HuH-7.5 (cell line): ENCODE results near the gene MITD1.
"Not testable (repeated sequence)": the region's sequence is repeated elsewhere in the genome, so short reads cannot be mapped to it uniquely, and the experiment has no call there.

Source experiments
- DNase-seq: peaks from one replicate; pipeline ENCODE4 v3.0.0; 2011; ENCODE audit warnings: low spot score

MITD1 gene

DNA sequence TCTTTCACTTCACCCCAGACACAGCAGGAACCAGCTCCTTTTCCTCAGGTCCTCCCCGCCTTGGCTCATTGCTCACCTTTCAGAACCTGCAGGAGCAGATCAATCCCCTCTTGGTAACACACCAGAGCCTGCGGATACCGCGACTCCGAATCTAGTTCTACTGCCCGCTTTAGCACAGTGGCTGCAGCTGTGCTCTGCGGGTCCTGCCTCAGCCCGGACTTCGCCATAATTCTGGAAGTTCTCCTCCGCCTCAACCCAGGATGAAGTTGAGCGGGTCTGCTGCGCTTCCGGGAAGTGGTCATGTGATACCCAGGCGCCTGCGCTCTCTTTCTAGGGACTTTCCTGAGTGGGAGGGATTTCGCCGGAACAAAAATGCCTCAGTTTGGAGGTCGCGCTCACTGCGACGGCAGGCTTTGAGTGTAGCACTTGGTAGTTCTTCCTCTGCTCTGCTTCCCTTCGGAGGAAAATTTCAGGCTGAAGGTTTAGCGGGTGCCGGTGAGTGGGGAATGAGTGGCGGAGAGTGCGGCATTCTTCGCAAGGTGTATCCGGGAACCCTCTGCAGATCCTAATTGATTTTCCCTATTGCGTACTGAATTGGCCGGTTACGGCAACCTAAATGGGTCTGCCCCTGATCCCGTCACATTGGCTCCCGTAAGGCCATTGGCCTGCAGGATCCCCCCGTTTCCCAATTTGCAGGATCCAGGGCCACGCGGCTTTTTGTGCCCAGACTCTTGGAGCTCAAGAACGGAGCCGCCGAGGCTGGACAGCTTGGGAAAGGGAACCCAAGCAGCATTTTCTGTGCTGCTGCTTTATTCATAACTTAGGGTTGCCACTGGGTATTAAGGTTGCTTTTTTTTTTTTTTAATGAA is at the start of gene MITD1, which contains the start of gene MRPL30:
Gene MITD1 (minus strand): TSS at position 304 of the 869 bp plus-strand sequence. CDS start 77 bp downstream, at position 227.
Gene MRPL30 (plus strand): TSS at position 430 of the 869 bp plus-strand sequence. CDS start 5,020 bp downstream, outside the sequence.
- peak; percentile 58 for DNase-seq

GRCh38 chr2:99217929-99218501 is 37.2 kb upstream of the MITD1 start:
- DNase-seq = no peak

GRCh38 chr2:99216096-99216495 is 35.2 kb upstream of the MITD1 start:
- DNase-seq = no peak

GRCh38 chr2:99205491-99205890 is 24.6 kb upstream of the MITD1 start:
- no peak for DNase-seq

DNA sequence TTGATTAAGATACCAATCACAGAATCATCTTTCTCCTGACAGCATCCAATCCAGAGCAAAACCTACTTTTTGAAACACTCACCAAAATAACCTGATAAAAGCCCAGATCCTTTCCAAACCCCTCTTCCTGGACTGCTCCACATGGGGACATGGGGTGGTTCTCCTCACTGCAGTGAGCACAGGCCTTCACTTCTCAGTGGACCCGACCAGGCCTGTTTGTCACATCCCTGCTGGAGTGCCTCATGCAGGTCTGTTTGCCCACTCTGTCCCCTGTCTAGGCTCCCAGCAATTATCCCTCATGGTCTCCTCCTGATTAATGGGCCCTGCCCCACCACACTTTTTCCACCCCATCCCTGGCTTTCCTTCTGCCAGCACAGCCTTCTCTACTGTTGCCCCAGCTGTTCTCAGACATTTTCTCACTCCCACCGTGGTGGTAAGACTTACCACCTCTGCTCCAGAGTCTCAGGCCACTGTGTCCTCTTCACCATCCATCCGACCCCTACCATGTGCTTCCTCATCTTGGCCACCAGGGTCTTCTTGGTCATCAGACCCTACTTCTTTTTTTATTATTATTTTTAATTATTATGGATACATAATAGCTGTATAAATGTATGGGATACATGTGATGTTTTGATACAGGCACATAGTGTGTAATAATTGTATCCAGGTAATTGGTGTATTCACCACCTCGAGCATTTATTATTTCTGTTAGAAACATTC is 21.3 kb upstream of the MITD1 start:
- no peak for DNase-seq

- DNase-seq = no peak
Observed at GRCh38 chr2:99200076-99200800, 19.4 kb upstream of the MITD1 start.

DNA sequence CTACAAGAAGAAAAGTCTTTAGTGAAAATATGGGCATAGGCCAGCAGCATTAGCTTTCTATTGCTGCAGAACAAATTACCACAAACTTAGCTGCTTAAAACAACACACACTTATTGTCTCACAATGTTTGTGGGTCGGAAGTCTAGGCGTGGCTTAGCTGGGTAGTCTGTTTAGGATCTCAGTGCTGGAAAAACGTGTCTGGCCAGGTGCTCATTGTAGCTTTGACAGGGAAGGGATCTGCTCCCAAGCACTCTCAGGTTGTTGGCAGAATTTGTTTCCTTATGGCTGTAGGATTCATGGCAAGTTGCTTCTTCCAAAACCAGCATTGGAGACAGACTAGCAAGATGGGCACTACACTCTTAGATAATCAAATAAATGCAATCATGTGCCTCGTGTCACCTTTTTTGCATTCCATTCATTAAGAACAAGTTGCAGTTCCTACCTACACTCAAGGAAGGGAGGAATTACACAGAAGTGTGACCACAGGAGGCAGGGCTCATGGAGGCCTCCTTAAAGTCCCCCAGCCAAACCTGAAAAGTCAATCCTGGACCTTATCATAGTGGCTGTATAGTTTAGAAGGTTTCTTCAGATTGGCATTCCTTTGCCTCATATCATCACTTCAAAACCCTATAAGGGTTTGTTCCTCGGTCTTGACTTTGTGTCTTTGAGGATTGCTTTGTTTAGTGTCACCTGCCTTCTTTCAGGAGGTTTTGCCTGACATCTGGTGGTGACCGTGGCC is 17.4 kb upstream of the MITD1 start:
- no peak for DNase-seq

GRCh38 chr2:99192364-99192763 is 11.5 kb upstream of the MITD1 start:
- DNase-seq = not testable (repeated sequence)

DNA sequence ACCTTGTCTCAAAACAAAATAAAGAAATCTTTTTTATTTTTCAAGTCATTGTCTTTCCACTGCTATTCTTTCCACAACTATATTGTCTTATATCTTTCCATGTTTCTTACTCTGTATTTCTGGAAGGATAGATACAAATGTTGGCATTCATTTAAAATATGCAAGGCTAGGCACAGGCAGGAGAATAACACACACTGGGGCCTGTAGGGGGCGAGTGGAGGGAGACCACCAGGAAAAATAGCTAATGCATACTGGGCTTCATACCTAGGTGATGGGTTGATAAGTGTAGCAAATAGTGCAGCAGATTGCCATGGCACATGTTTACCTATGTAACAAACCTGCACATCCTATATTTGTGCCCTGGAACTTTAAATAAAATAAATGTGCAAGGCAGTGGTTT is 9.7 kb upstream of the MITD1 start:
- DNase-seq = no peak

DNA sequence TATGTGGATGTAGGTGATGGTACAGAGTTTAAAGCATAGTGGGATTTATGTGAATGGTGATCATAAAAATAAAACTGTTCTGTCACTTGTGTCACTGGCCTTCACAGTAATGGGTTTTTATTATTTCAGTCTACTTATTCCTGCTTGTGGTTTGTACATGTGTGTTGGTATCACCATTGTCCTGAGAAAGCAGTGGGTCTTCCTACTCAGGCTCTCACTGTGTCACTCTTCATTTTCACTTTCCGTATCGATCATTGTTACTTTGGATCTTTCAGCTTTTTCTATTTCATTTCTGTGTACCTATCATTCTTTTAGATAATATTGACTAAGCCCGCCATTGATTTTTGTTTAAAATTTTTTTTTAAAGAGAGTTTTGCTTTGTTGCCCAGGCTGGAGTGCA is 7.5 kb upstream of the MITD1 start:
- DNase-seq = no peak

DNA sequence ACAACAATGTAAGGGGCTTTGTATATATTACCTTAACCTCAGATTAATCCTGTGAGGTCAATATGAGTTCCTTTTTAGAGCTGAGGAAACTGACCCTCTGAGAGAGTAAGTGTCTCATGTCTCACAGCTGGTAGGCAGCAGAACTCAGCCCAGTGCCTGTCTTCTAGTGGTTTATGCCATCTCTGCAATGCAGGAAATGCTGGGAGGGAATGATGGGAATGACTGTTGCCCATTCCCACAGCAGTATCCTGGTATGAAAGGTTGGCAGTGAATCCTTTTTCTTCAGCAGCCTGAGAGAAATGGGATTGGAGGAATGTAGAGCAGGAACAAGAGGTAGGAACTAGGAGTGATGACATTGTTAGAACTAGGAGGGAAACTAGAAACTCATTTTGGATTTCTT is 6.2 kb upstream of the MITD1 start:
- no peak for DNase-seq

DNA sequence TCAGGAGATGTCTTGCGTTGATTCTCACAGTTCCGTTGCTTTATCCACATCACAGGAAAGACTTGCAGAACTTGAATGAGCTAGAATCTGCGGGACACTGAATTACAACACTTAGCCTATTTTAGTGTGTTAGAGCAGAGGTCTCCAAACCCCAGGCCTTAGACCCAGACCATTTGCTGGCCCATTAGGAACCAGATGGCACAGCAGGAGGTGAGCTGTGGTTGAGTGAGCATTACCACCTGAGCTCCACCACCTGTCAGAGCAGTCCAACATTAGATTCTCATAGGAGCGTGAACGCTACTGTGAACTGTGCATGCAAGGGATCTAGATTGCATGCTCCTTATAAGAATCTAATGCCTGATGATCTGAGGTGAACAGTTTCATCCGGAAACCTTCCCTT is 4.0 kb upstream of the MITD1 start:
- no peak for DNase-seq

GRCh38 chr2:99183025-99183424 is 2.2 kb upstream of the MITD1 start:
- peak; percentile 22 for DNase-seq

DNA sequence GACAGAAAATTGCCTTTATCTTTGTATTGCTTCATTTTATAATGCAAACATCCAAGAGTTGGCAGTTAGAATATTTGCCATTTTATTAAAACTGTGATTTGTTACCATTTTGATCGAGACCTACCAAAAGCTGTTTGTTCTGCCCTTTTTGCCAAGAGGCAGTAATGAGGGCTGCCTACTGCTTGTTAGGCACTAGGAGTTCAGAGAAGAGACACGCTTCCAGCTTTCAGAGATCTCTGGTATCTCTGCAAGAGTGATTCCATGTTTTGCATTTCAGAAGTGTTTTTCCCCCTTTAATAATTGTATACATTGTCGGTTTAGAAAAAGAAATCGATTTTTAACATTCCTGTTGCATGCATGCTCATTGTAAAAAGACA is 754 bp upstream of the MITD1 start:
- no peak for DNase-seq

GRCh38 chr2:99171377-99172140 is 9.3 kb downstream of the MITD1 start:
- no peak for DNase-seq

- DNase-seq = no peak
Observed at GRCh38 chr2:99169534-99169933, 11.3 kb downstream of the MITD1 start.

GRCh38 chr2:99166218-99166617 is 14.6 kb downstream of the MITD1 start:
- no peak for DNase-seq

GRCh38 chr2:99159594-99159993 is 21.3 kb downstream of the MITD1 start:
- DNase-seq = no peak

DNA sequence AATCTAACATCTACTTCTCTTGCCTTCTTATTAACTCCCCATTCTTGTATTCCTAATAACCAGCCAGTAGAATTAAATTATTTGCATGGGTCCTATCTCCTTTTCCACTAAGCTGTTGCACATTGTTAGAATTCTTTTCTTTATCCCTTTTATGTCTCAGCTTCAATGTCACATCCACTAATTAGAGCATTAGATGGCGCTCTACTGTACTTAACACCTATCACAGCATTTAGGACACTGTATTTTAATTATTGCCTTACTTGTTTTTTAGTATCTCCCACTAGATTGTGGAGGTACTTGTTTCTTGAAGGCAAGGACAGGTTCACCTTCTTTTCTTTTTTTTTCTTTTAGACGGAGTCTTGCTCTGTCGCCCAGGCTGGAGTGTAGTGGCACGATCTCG is 22.3 kb downstream of the MITD1 start:
- no peak for DNase-seq

GRCh38 chr2:99156891-99157290 is 24.0 kb downstream of the MITD1 start:
- DNase-seq = no peak
